Brain microvascular endothelial cell (primary cell): ENCODE measurements around the gene ASIC2.

Experiments used
- DNase-seq: peaks from one replicate; pipeline ENCODE4 v3.0.0-alpha.2; 2020
- H3K27ac ChIP-seq: fragments of 250-450 bp; sonication (Bioruptor Pico); 2 replicates; pipeline ENCODE4 v1.5.1; 2020; ENCODE audit warnings: mild to moderate bottlenecking, moderate library complexity
- H3K27me3 ChIP-seq: fragments of 250-450 bp; sonication (Bioruptor Pico); replicated peaks from 2 replicates; pipeline ENCODE4 v1.5.1; 2020; ENCODE audit warnings: mild to moderate bottlenecking
- H3K36me3 ChIP-seq: fragments of 250-450 bp; sonication (Bioruptor Pico); replicated peaks from 2 replicates; pipeline ENCODE4 v1.5.1; 2020; ENCODE audit warnings: mild to moderate bottlenecking
- H3K4me3 ChIP-seq: 2 replicates; pipeline ENCODE4 v1.5.1; 2011; ENCODE audit warnings: low read depth, mild to moderate bottlenecking, control low read depth, low read length, moderate library complexity
- in situ Hi-C: cut with HindIII; loops from 2 replicates; pipeline ENCODE4 v1.10.0; 2017; ENCODE audit warnings: low sequenced_read_pairs, low pct_ligation_motif_present
- TF ChIP-seq, protein P1 (sequence below): IDR thresholded peaks from 2 replicates; pipeline ENCODE4 v1.5.1; 2011; ENCODE audit warnings: low read depth, mild to moderate bottlenecking, moderate library complexity, low read length, control low read depth, inconsistent platforms; ENCODE audit errors: missing control alignments

The ASIC2 gene

DNA sequence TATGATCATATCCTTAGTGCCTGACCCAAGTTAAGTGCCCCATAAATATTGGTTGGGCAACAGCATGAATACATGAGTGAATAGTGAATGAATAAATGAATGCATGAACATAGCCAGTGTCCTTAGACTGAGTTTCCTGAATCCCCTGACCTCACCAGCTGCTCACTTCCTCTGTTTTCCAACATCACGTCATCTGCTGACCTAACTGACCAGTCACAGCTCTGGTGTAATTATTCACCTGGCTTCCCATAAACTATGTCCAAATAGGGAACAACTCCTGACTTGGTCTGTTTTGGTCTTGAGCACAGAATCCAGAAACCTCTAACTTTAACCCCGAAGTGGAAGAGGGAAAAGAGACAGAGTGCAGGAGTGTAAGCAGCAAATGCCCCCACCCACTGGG, 83.4 kb downstream of the ASIC2 start:
- no peak overlapping the region for H3K27ac ChIP-seq
- in situ Hi-C loops = no loop called here

DNA sequence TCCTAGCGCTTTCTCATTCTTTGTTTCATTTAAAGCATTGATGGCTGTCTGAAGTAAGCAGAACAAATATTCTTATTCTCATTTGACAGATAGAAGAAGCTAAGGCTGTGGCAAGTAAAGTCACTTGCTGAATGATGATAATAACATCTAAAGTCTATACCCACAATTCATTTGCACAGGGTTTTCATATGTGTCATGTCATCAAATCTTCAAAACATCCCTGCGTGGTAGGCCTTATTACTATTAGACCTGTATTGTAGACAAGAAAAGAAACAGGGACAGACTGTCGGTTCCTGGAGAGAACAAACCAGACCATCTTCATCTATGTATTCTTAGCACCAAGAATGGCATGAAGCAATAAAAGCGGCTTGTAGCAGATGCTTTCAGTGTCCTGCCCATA, 85.9 kb downstream of the ASIC2 start:
- Histone ChIP-seq H3K4me3 (no peak overlapping the region), H3K36me3 (no peaks in the 10 kb centered on the region), H3K27ac (no peak overlapping the region), H3K27me3 (no peaks in the 10 kb centered on the region)
- DNase-seq = no peak
- TF ChIP-seq, protein P1, sequence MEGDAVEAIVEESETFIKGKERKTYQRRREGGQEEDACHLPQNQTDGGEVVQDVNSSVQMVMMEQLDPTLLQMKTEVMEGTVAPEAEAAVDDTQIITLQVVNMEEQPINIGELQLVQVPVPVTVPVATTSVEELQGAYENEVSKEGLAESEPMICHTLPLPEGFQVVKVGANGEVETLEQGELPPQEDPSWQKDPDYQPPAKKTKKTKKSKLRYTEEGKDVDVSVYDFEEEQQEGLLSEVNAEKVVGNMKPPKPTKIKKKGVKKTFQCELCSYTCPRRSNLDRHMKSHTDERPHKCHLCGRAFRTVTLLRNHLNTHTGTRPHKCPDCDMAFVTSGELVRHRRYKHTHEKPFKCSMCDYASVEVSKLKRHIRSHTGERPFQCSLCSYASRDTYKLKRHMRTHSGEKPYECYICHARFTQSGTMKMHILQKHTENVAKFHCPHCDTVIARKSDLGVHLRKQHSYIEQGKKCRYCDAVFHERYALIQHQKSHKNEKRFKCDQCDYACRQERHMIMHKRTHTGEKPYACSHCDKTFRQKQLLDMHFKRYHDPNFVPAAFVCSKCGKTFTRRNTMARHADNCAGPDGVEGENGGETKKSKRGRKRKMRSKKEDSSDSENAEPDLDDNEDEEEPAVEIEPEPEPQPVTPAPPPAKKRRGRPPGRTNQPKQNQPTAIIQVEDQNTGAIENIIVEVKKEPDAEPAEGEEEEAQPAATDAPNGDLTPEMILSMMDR = no peak
- in situ Hi-C loops = no loop called here

More for the DNA sequence above, 83.4 kb downstream of the ASIC2 start:
- DNase-seq = no peak
- TF ChIP-seq, protein P1 = no peak
- no peak overlapping the region for H3K4me3 ChIP-seq
- no peaks in the 10 kb centered on the region for H3K36me3 ChIP-seq
- no peaks in the 10 kb centered on the region for H3K27me3 ChIP-seq

DNA sequence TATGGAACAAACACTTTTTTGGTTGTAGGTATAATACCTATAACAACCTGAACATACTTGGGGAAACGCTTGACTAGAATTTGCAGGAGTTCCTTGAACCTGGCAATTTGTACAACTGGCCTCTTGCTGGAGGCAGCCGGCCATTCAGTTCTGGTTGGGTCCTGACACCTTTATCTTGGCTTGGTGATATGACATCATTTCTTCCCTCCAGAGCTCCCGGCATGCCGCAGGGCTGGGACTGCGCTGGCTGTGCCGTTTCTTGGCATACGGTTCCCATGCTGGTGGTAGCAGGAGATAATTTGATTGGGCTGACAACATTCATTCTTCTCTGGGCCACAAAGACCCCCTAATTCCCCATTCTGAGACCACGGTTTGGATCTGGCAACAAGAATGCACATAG, 87.5 kb downstream of the ASIC2 start:
- TF ChIP-seq, protein P1 = no peak
- no peak for DNase-seq
- no peaks in the 10 kb centered on the region for H3K27me3 ChIP-seq
- no peak overlapping the region for H3K4me3 ChIP-seq
- H3K36me3 ChIP-seq = no peaks in the 10 kb centered on the region
- in situ Hi-C loops = no loop called here
- H3K27ac ChIP-seq = no peak overlapping the region

DNA sequence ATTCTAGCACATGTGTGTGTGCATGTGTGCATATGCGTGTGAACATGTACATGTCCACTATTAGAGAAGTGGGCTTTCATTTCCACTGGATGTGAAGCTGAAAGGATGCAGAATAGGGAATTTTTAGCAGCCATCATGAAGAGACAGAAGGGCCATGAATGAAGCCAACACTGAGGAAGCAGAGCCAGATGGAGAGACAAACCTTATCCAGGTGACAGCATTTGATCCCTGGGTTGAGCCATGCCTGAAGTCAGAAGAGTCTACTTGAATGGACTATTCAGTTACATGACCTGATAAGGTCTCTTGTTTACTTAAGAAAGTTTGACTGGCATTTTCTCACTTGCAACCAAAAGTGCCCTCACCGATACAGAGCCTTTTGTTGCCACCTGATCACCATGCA, 88.4 kb downstream of the ASIC2 start:
- Histone ChIP-seq H3K27ac (no peak overlapping the region), H3K4me3 (no peak overlapping the region), H3K27me3 (no peaks in the 10 kb centered on the region), H3K36me3 (no peaks in the 10 kb centered on the region)
- in situ Hi-C loops = no loop called here
- TF ChIP-seq, protein P1 = no peak
- no peak for DNase-seq

DNA sequence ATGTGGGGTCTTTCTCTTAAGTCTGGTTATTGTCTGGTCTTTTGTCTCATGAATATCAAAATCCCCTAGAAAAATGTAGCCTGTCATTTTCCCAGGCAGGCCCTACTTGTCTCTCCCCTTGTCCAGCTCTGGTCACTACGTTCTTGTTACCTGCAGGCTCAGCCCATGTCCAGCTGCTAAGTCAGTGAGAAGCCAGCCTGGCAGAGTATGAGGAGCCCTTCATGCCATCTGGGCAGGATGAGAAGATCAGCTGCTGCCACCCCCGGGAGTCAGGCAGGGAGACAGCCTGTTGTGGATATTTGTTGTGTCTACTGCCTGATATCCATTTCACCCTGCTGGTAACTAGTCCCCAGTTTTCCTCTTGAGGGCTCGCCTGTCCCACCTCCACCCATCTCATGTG, 88.9 kb downstream of the ASIC2 start:
- H3K4me3 ChIP-seq = no peak overlapping the region
- no peak for DNase-seq
- H3K27me3 ChIP-seq = no peaks in the 10 kb centered on the region
- H3K36me3 ChIP-seq = no peaks in the 10 kb centered on the region
- in situ Hi-C loops = no loop called here
- H3K27ac ChIP-seq = no peak overlapping the region
- TF ChIP-seq, protein P1 = no peak

DNA sequence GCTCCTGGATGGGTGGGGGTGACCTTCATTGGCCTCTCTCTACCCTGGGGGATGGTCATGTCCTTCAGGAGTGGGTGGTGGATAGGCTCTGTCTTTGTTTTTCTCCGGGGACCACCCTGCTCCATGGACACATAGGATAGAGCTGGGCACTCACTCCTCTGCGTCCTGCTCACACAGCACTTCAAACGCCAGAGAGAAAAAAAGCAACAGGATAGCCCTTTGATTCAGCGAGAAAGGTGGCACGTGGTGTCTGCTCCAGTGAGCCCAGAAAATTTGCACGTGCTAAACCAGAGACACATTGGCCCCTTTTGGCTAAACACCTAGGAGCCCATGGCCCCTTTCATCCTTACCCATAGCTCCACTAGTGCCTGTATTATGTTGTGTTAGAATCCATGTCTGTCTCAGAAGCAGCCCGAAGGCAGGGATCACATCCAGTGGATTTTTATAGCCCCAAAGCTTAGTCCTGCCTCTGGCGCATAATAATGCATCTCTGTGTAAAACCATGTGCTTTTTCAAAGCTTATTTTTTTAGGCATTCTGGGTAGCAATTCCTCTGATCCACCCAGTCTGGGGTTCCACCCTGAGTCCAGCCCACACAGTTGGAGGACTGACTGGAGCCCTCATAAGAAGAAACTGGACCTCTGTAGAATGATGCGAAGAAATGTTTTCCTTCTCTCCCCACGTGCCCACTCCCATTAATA, 90.1 kb downstream of the ASIC2 start:
- in situ Hi-C loops = no loop called here
- no peak overlapping the region for H3K27ac ChIP-seq
- TF ChIP-seq, protein P1 = no peak

More for the DNA sequence above, 90.1 kb downstream of the ASIC2 start:
- no peak overlapping the region for H3K4me3 ChIP-seq
- H3K27me3 ChIP-seq = no peaks in the 10 kb centered on the region
- no peaks in the 10 kb centered on the region for H3K36me3 ChIP-seq
- no peak for DNase-seq
